Activated T-helper 2 cell treated with anti-CD3 and anti-CD28 coated beads, Interferon-gamma antibody, Interleukin-2, Interleukin-4, amounts not matched to agents 10 μg/mL and 5 μg/mL and 100 μg/mL, durations not matched to agents 14 hours and 24 hours and 36 hours (primary cell): ENCODE data around the gene SCN4B. TPM values are rescaled to one million over a fixed set of nuclear protein-coding genes. Genes with fewer than 3 reads are reported as not detected.

ENCODE experiments used
- DNase-seq: peaks from one replicate; pipeline ENCODE4 v3.0.0; 2021; ENCODE audit warnings: low spot score
- H3K27ac Mint-ChIP-seq: one replicate; pipeline ENCODE4 v1.8.0; 2021; ENCODE audit warnings: mixed read lengths
- H3K27me3 Mint-ChIP-seq: one replicate; pipeline ENCODE4 v1.8.0; 2021; ENCODE audit warnings: low read depth, mixed read lengths
- H3K36me3 Mint-ChIP-seq: one replicate; pipeline ENCODE4 v1.8.0; 2021; ENCODE audit warnings: low read depth, mixed read lengths
- H3K4me1 Mint-ChIP-seq: one replicate; pipeline ENCODE4 v1.8.0; 2021; ENCODE audit warnings: low read depth, mixed read lengths
- H3K4me3 Mint-ChIP-seq: one replicate; pipeline ENCODE4 v1.8.0; 2021; ENCODE audit warnings: low read depth, mild to moderate bottlenecking, moderate library complexity, mixed read lengths
- H3K9me3 Mint-ChIP-seq: one replicate; pipeline ENCODE4 v1.8.0; 2021; ENCODE audit warnings: mixed read lengths
- intact Hi-C: fragments of 100-400 bp; cut with micrococcal nuclease; formaldehyde crosslinking; loops from one replicate; pipeline ENCODE4 v1.15.1; 2023
- total RNA-seq: library from RNA; stranded (reverse); gene quantifications from 2 replicates; pipeline ENCODE4 v1.2.3, GENCODE V29; 2022

SCN4B gene
- total RNA-seq, 1 donor from 2014 or later: 0.32 TPM

DNA sequence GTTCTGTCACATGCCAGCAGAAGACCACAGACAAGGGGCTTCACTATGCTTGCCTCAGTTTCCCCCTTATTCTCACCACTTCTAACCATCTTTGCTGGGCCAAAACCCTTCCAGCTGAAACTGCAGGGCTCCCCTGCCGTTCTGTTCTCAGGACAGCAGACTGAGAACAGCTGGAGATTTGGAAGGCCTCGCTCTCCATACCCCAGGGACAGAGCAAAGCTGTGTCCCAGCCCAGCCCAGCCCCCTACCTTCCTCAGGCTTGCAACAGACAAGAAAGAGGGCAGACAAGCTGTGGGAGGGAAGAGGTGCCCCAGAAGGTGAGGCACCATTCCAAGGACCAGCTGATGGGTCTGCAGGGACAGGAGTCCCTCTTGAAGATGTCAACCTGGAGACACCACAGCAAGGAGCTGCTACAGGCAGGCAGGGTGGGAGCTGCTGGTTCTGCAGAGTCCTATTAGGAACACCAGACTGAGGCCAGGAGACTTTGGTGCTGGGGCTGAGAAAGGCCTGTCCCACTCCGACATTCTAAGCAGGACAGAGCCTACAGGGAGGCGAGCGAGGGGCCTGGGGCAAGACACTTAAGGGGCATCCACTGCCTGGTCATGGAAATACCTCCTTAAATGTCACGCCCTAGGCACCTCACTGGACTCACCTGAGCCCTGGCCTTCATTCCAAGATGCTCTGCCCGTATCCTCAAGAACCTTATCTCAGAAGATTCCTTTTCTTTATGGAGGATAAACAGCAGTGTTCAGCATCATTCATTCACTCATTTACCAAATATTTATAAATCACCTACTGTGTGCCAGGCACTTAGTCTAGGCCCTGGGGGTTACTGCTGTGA is 16.9 kb upstream of the SCN4B start:
- DNase-seq: no peak
- intact Hi-C loops: no loop called here

DNA sequence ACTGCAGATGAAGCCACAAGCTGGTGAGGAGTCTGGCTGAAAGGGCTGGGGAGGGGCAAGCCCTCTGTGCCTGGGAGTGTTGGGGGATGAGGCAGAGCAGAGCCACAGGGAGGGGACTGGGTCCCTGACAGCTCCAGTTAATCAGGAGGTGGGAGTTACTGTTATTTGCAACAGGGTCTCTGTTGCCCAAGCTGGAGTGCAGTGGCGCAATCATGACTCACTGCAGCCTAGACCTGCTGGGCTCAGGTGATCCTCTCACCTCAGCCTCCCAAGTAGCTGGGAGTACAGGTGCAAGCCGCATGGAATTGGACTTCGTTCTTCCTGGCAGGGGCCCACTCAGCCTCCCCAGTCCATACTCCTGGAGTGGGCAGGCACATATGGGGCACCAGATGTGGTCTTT is 16.1 kb upstream of the SCN4B start:
- no peak for DNase-seq
- Mint-ChIP-seq H3K27ac (no peak overlapping the region), H3K36me3 (no peaks in the 10 kb centered on the region), H3K4me3 (no peak overlapping the region), H3K27me3 (peaks cover 22% of the 10 kb centered on the region), H3K9me3 (no peaks in the 10 kb centered on the region), H3K4me1 (no peaks in the 10 kb centered on the region)
- intact Hi-C loops: no loop called here

More for the DNA sequence above, 16.9 kb upstream of the SCN4B start:
- Mint-ChIP-seq H3K27me3 (peaks cover 23% of the 10 kb centered on the region), H3K9me3 (no peaks in the 10 kb centered on the region), H3K36me3 (no peaks in the 10 kb centered on the region), H3K4me3 (no peak overlapping the region), H3K4me1 (no peaks in the 10 kb centered on the region), H3K27ac (no peak overlapping the region)

DNA sequence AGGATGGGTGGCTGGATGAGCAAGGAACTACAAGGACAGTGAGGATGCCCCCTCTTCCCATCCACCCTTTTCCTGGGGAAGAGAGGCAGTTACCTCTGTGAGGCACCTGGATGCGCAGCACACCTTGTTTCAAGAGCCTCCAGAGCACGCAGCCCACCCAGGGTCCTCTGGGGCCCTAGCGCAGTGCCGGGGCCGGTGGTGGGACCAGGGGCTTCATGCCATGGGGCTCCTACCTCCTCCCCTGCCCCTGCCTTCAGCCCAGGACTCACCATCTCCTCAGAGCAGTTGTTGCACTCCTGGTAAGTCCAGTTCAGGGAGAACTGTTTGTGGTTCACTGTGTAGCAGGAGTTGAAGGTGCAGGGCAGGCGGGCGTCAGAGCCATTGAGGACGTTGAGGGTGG is 15.7 kb upstream of the SCN4B start:
- H3K36me3 Mint-ChIP-seq: no peaks in the 10 kb centered on the region
- no peaks in the 10 kb centered on the region for H3K4me1 Mint-ChIP-seq
- H3K4me3 Mint-ChIP-seq: no peak overlapping the region
- intact Hi-C loops: no loop called here
- peaks cover 24% of the 10 kb centered on the region for H3K27me3 Mint-ChIP-seq
- no peak for DNase-seq
- H3K27ac Mint-ChIP-seq: no peak overlapping the region
- no peaks in the 10 kb centered on the region for H3K9me3 Mint-ChIP-seq

DNA sequence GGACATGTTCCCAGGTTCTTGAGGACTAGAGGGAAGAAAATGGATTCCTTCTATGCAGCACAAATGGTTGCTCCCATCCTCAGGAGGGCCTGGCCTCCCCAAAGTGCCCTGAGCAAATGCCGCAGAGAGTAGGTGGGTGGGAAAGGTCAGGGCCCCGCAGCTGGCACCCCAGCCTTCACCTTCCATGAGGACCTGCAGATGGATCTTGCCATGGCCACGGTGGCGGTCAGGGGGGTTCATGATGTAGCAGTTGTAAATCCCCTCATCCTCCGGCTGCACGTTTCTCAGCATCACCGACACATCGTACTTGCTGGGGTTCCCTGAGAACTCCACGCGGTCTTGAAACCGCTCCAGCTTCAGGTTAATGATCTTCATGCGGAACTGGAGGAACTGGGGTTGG is 15.3 kb upstream of the SCN4B start:
- H3K9me3 Mint-ChIP-seq: no peaks in the 10 kb centered on the region
- DNase-seq: no peak
- H3K4me1 Mint-ChIP-seq: no peaks in the 10 kb centered on the region
- no peak overlapping the region for H3K4me3 Mint-ChIP-seq
- peaks cover 23% of the 10 kb centered on the region for H3K27me3 Mint-ChIP-seq
- intact Hi-C loops: no loop called here
- no peak overlapping the region for H3K27ac Mint-ChIP-seq
- H3K36me3 Mint-ChIP-seq: no peaks in the 10 kb centered on the region

DNA sequence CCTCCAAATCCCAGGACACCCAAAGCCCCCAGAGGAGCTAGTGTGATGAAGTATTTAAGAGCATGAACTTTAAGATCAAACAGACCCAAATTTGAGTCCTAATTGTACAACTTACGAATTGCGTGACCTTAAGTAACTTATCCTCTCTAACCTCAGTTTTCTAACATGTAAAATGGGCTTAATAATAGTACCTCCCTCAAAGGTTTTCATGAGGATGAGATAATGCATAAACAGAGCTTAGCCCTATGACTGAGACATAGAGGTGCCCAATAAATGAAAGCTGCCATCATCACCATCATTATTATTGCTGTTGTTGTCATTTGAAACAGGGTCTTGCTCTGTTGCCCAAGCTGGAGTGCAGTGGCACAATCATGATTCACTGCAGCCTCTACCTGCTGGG is 14.6 kb upstream of the SCN4B start:
- Mint-ChIP-seq H3K9me3 (no peaks in the 10 kb centered on the region), H3K4me1 (no peaks in the 10 kb centered on the region), H3K27me3 (peaks cover 27% of the 10 kb centered on the region), H3K36me3 (no peaks in the 10 kb centered on the region), H3K4me3 (no peak overlapping the region), H3K27ac (no peak overlapping the region)
- no peak for DNase-seq
- intact Hi-C loops: no loop called here

DNA sequence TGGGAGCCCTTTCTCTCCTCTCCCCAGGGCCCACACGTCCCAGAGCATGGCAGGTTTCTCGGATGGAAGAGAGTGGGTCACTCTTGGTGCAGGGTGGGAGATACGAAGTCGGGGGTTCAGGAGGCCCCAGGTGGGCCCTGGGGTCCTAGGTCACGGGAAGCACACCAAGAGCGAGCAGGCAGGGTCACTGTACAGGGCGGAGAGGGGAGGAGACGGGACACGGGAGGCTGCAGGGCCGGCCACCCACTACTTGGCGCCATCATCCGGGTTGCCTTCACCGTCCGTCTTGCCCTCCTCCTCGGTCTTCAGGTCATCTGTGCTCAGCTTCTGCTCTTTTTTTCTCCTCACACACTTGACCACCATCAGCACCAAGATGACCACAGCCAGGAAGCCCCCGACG is 14.0 kb upstream of the SCN4B start:
- H3K36me3 Mint-ChIP-seq: no peaks in the 10 kb centered on the region
- H3K27ac Mint-ChIP-seq: no peak overlapping the region
- no peaks in the 10 kb centered on the region for H3K9me3 Mint-ChIP-seq
- DNase-seq: no peak
- H3K4me3 Mint-ChIP-seq: no peak overlapping the region
- intact Hi-C loops: no loop called here
- H3K27me3 Mint-ChIP-seq: peaks cover 32% of the 10 kb centered on the region
- H3K4me1 Mint-ChIP-seq: no peaks in the 10 kb centered on the region

DNA sequence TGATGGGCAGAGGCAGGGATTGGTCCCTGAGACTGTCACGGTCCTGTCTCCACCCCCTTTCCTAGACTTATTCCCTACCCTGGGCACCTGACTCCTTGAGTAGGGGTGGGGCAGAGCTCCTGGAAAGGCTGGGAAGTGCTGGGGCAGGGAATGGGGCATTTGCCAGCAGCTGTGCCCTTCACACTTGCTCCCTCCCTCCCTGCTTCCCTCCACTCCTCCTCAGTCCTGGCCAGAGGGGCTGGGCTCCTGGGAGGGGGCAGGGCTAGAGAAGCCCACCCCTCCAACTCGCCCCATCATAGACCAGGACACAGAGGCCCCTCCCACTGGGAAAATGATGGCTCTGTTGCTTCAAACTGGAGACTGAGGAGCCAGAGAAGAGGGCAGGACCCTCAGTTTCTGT is 12.3 kb upstream of the SCN4B start:
- H3K36me3 Mint-ChIP-seq: no peaks in the 10 kb centered on the region

DNA sequence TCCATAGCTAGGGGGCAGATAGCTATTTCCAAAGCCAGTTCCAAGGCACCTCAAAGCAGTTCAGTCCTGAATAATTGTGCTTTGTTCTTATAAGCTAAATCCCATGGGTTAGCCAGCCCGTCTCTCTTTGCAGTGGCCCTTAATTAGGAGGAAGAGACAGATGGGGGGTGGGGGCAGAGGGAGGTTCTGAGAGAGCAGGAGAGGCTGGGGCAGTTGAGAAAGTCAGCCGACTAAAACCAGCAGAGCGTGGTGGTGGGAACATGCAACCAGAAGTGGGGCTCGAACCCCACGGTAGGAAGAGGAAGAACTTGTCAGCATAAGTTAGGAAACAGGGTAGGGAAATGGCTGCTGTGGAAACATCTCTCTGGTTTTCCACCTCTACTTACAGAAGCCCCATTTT is 10.9 kb upstream of the SCN4B start:
- no peak overlapping the region for H3K27ac Mint-ChIP-seq
- intact Hi-C loops: no loop called here
- no peaks in the 10 kb centered on the region for H3K4me1 Mint-ChIP-seq
- H3K9me3 Mint-ChIP-seq: no peaks in the 10 kb centered on the region
- no peaks in the 10 kb centered on the region for H3K36me3 Mint-ChIP-seq
- H3K27me3 Mint-ChIP-seq: peaks cover 30% of the 10 kb centered on the region
- no peak for DNase-seq
- no peak overlapping the region for H3K4me3 Mint-ChIP-seq

More for the DNA sequence above, 12.3 kb upstream of the SCN4B start:
- no peak for DNase-seq
- Mint-ChIP-seq H3K4me1 (no peaks in the 10 kb centered on the region), H3K27me3 (peaks cover 29% of the 10 kb centered on the region), H3K4me3 (no peak overlapping the region), H3K9me3 (no peaks in the 10 kb centered on the region), H3K27ac (no peak overlapping the region)
- intact Hi-C loops: no loop called here

DNA sequence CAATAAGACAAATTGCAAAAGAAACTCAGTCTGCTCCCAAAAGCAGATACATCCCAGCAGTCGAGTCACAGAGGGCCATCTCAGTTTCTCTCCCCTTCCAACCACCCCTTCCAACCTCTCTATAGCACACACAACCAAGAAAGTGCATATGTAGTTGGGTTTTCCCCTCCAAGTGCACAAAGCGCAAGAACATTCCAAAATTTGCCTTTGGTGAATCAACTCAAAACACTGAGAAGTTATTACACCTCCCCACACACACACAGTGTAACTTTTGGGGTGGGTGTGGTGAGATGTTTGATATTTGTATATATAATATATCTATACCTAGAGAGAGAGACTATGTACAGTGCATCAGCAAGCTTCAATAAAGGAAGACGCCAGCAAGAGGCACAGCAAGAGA is 10.2 kb upstream of the SCN4B start:
- Mint-ChIP-seq H3K27me3 (peaks cover 35% of the 10 kb centered on the region), H3K36me3 (no peaks in the 10 kb centered on the region), H3K4me1 (no peaks in the 10 kb centered on the region), H3K27ac (no peak overlapping the region), H3K4me3 (no peak overlapping the region), H3K9me3 (no peaks in the 10 kb centered on the region)
- intact Hi-C loops: no loop called here
- no peak for DNase-seq

DNA sequence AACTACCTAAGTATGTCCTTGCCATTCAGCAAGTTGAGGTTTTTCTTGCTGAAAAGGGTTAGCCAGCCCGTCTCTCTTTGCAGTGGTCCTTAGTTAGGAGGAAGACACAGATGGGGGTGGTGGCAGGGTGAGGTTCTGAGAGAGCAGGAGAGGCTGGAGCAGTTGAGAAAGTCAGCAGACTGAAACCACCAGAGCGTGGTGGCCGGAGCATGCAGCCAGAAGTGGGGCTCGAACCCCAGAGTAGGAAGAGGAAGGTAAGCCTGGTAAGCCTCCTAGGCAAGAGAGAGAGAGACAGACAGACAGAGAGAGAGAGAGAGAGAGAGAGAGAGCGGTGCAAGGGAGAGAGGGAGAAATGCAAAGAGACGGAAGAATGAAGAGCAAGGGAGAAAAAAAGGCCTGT is 9.2 kb upstream of the SCN4B start:
- DNase-seq: no peak
- peaks cover 44% of the 10 kb centered on the region for H3K27me3 Mint-ChIP-seq
- H3K36me3 Mint-ChIP-seq: no peaks in the 10 kb centered on the region
- H3K27ac Mint-ChIP-seq: no peak overlapping the region
- intact Hi-C loops: no loop called here
- no peak overlapping the region for H3K4me3 Mint-ChIP-seq
- peaks cover 2% of the 10 kb centered on the region for H3K4me1 Mint-ChIP-seq
- H3K9me3 Mint-ChIP-seq: no peaks in the 10 kb centered on the region

DNA sequence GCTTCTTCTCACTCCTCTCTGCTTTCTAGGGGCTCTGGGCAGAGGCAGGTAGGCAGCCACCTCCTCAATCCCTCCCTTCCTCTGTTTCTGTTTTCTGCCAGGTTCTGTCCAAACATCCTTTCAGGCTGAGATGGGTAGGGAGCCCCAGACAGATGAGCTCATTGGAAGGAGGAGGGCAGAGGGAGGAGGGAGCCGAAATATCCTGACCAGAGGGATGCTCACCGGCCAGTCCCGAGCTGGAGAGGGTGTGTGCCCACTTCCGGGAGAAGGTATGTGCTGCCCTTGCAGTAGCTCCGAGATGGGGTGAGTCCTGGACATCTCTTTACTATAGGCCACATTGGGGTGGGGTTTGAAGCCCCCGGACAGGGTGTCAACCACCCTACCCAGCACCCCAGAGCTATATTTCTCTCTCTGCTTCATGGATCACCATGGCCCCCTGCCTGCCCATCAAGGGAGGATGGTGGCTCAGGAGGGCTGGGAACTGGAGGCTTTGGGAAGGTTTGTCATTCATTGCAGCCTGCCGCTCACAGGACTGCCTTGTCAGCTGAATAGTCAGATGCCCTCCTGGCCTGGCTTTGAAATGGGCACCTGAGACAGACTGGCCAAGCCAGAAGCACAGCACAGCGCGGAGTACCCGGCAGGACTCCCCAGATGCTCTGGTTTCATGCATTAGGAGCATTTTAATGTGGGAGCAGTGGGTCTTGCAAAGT is 4.7 kb upstream of the SCN4B start:
- Mint-ChIP-seq H3K27me3 (peaks cover 67% of the 10 kb centered on the region), H3K36me3 (no peaks in the 10 kb centered on the region), H3K4me3 (no peak overlapping the region), H3K27ac (no peak overlapping the region), H3K4me1 (peaks cover 6% of the 10 kb centered on the region), H3K9me3 (no peaks in the 10 kb centered on the region)
- intact Hi-C loops: no loop called here
- no peak for DNase-seq

DNA sequence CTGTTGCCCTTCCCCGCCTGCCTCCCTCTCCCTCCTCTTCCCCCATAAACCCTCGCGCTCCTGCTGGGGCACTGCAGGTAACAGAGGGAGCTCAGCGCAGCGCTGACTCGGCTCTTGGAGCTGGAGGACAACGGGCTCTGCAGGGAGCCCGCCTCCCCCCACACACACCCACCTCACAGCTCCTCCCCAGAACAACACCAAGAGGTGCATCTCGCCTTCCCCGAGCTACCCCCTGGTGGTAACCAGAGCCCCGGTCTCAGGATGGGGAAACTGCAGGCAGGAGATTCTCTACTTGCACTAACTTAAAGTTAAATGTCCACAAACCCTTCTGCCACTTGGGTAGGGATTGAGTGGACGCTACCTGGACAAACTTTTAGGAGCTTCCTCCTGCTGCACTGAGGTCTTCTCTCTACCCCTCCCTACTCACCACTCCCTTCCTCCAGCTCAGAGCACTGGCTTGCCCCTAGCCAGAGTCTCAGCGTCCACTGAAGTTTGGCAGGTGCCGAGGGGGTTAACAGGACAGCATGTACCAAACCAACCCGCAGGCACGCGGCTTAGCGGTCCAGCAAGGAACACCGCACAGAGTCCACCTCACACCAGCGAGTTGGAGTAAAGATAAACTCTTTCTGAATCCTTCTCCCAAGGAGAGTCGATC is 4.0 kb upstream of the SCN4B start:
- Mint-ChIP-seq H3K27ac (no peak overlapping the region), H3K4me3 (no peak overlapping the region), H3K9me3 (no peaks in the 10 kb centered on the region), H3K36me3 (no peaks in the 10 kb centered on the region), H3K27me3 (peaks cover 67% of the 10 kb centered on the region), H3K4me1 (peaks cover 6% of the 10 kb centered on the region)
- intact Hi-C loops: no loop called here
- no peak for DNase-seq
